Stimulated activated CD8-positive, alpha-beta memory T cell treated with anti-CD3 and anti-CD28 coated beads, Interleukin-12 subunit alpha, Interleukin-12 subunit beta, amount 100 ng/mL, for 4 hours (primary cell): ENCODE data around the gene DDA1.
"Not testable (repeated sequence)": the region's sequence is repeated elsewhere in the genome, so short reads cannot be mapped to it uniquely, and the experiment has no call there.

ENCODE experiments used
- DNase-seq: peaks from one replicate; pipeline ENCODE4 v3.0.0-alpha.2; 2020; ENCODE audit warnings: low read depth

The DDA1 gene

DNA sequence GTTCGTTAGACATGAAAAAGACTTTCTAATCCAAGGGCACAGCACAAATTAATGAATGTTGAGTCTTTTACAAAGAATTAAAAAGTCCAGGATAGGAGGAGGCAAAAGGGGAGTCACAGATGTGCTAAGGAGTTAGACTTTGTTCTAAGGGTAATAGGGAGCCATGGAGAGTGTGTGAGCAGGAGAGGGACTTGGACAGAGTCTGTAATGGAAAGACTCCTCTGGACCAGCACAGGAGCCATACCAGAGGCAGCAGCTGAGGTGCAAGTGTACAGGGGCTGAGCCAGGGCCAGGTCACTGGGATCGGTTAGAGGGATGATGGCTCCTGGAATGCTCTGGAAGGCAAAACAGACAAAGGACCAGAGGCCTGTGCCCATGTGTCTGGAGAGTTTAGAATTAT, 38.5 kb downstream of the DDA1 start:
- no peak for DNase-seq

DNA sequence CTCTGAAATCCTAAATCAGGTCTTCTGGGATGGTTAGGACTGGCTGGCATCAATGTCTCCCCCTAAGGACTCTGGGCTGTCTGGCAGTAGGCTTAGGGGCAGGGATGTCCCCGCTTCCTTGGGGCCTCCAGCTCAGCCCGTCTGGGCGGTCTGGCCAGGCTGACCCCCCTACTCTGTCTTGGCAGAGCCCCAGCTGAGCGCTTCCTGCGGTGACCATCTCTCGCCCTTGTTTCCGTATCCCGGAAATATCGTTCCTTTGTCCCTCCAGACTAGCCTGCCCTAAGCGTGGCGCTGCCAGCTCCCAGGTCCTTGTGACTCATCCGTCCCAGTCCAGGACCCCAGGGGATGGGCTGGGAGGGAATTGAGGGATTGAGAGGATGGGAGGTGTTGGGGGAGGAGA, 39.3 kb downstream of the DDA1 start:
- no peak for DNase-seq

DNA sequence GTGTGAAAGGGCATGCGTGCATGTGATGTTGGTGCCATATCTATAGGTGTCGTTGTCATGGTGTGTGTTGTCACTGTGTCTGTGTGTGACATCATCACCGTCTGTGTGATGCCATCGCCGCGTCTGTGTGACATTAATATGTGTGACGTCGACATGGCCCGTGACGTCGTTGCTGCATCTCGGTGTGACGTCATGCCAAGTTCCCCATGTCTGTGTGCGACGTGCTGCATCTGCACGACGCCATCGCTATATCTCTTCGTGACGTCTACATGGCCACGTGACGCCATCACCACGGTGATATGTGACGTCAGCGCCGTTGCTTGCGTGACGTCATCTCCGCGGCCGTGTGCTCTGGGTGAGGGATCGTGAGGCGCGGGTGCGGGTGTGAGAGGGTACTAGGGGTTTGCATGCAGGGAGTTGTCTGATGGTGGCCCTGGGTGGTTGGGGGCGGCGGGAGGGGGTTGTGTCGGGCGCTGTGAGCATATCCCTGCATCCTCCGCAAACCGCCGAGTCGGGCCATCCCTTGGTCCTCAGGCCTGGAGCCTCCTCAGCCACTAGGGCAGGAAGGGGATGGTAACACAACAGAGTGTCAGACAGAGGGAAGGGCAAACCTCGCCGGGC, 42.6 kb downstream of the DDA1 start:
- DNase-seq = no peak

DNA sequence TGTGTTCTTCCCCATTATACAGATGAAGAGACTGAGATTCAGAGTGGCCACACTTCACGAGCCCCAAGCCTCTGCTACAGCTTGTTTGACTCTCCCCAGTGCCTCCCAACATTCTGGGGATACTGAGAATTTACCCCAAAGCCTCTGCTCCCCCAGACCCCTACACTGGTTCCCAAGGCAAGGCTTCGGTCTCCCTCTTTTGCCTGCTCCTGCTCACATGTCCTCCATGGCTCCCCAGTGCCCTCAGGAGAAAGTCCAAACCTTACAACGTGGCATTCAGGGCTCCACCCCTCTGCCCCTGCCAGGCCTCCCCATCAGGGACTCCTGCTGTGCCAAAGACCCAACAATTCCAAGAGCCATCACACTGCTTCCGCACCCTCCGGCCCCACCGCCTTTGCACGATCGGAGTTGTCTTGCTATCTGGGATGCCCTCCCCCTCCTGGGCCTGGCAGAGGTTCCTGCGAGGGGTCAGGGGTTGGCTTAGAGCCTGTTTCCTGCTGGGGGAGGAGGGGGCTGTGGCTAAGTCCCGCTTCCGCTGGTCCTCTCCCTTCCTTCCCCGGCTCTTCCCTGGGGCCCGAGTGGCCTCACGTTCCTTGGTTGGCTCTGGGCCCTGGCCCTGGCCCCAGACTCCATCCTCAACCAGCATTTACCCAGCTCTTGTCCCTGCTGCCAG, 43.4 kb downstream of the DDA1 start:
- DNase-seq = no peak

DNA sequence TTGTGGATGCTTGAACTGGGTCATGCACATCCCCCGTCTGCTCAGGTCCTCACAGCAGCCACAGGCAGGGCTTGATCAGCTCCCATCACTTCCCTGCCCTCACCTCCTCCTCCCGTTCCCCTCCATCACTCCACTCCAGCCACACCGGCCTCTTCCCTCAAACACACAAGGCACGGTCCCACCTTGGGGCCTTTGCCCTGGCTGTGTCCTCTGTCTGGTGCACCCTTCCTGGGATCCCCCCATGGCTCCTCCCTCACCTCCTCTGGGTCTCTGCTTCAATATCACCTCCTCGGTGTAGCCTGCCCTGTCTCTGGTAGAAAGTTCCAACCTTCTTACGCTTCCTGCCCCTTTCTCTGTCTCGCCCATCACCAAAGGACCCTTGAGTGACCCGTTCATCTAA, 44.0 kb downstream of the DDA1 start:
- no peak for DNase-seq

GRCh38 chr19:17357078-17357666, 47.8 kb downstream of the DDA1 start:
- no peak for DNase-seq

GRCh38 chr19:17357724-17358123, 48.4 kb downstream of the DDA1 start:
- no peak for DNase-seq

DNA sequence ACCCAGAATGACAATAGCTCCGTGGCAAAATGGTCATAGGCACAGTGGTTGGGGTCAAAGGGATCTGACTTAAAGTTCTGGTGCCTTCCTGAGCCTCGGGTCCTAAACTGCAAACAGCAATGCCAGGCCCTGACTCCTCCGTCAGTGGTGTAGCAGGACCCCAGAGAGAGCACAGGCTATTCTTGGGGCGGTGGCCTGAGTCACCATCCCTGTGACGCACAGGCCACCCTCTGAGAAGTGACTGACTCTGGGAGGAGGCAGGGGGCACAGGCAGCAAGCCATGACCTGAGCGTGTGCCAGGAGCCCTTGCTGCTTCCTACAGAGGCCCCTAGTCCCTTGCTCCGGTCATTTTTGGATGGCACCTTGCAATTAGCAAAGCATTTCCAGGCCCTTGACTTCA, 49.0 kb downstream of the DDA1 start:
- no peak for DNase-seq

DNA sequence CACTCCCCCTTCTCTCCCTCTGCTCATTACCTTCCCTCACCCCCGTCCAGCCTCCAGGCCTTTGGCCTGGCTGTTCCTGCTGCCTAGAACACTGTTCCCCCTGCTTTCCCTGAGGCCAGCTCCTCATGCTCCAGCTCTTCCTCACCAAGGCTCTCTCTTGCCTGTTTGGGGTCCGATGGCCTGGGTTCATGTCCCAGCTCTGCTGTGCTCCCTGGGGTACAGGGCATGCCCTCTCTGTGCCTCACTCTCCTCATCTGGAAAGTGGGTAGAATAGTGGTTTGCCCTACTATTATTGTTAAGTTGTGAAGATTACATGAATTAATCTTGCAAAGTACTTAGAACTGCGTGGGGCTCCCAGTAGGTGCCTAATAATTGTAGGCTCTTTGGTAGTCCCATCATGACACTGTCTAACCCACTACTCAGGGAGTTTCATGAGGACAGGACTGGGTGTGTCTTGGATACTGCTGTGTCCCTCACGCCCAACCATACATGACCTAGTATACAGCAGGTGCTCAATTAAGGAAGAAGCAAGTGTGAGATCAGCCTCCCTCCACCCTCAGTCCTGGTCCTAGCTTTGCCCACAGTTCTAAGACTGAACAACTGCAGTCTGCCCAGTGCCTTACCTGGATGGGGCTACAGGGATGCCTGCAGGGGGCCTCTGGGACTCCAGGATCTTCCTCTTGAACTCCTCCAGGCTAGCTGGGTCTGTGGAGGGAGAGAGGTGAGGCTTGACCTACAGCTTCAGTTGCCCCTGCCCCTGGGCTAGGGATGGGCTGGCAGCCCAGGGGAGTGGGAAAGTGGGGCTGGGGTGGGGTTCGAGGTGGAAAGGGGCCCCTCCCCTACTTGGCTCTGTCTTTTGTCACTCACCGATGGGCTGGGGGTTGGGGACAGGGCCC, 50.8 kb downstream of the DDA1 start:
- no peak for DNase-seq

DNA sequence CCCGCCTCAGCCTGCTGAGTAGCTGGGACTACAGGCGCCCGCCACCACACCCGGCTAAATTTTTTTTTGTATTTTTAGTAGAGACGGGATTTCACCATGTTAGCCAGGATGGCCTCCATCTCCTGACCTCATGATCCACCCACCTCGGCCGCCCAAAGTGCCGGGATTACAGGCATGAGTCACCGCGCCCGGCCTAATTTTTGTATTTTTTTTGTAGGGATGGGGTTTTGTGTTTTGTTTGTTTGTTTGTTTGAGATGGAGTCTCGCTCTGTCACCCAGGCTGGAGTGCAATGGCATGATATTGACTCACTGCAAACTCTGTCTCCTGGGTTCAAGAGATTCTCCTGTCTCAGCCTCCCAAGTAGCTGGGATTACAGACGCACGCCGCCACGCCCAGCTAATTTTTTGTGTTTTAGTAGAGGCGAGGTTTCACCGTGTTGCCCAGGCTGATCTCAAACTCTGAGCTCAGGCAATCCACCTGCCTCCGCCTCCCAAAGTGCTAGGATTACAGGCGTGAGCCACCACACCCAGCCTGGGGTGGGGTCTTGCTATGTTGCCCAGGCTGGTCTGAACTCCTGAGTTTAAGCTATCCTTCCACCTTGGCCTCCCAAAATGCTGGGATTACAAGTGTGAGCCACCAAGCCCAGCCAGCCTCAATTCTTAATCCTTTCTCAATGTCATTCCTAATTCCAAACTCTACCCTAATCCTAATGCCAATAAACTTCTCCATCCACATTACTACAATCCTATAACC, 54.7 kb downstream of the DDA1 start:
- not testable (repeated sequence) for DNase-seq

DNA sequence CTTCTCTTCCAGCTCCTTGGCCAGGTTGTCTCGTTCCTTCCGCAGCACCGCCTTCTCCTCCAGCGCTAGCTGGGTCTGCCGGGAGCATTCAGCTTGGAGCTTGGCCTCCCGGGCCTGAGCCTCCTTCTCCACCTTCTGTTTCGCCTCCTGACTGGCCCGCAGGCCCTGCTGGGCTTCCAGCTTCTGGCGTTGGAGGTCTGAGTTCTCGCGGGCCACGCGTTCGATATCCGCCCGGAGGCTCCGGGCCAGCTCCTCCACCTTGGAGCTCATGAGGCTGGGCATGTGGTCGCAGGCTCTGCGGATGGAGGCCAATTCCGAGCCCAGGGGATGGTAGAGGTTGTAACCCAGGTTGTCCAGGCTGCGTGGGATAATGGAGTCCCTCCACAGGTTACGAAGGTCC, 56.0 kb downstream of the DDA1 start:
- no peak for DNase-seq

DNA sequence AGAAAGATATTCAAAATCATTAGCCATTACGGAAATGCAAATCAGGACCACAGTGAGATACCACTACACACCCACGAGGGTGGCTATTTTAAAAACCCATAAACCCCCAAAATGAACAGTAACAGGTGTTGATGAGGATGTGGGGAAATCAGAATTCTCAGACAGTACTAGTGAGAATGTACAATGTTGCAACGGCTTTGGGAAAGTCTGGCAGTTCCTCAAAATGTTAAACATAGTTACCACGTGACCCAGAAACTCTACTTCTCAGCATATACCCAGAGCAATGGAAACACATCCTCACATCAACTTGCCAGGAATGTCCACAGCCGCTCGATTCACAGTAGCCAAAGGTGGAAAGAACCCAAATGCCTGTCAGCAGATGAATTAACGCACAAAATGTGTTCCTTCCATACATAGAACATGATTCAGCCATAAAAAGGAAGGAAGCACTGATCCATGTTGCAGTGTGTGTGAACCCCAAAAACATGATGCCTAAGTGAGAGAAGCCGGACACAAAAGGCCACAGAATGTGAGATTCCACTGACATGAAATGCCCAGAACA, 60.7 kb downstream of the DDA1 start:
- no peak for DNase-seq
